Stimulated activated CD4-positive, alpha-beta T cell treated with anti-CD3 and anti-CD28 coated beads, TNF-alpha, amount 100 ng/mL, for 4 hours (primary cell): ENCODE measurements around the gene DYSF.

Experiments
- DNase-seq, 3 experiments: peaks; one replicate each; pipeline ENCODE4 v3.0.0-alpha.2; 2020; ENCODE audit warnings: low read depth in 3 of 3

Gene DYSF

DNA sequence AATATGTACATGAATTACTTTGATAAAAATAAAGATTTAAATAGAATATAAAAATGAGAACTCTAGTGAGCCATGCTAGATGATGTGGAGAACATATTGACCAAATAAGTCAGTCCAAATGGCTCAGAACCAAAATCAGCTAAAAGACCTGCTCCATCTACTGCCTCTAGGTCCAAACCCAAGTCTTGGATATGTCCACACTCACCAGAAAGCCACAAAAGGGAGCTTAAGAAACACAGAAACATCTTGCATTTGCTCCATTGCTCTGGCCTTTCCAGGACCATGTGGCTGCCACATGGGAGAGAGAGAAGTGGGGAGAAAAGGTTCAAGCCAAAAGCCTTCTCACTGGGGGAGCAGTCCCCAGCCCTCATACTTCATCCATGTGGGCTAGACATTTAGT is 272.5 kb downstream of the DYSF start:
- no peak for DNase-seq

DNA sequence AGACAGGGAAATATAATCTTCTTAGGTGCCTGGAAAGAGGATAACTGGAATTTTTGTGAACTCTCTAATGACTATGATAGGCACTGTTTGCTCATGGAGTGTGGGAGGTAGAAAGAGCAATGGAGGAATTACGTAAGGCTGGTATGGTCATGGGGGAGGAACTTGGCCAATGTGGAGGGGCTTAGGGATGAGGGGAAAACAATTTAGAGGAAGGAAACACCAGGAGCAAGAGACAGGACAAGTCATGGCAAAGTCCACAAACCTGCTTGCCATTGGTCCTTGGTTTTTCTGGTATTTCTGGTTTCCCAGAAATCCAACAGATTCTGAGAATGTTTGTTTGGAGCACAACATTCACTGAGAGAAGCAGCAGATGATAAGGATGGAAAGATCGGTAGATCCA is 274.2 kb downstream of the DYSF start:
- no peak for DNase-seq

DNA sequence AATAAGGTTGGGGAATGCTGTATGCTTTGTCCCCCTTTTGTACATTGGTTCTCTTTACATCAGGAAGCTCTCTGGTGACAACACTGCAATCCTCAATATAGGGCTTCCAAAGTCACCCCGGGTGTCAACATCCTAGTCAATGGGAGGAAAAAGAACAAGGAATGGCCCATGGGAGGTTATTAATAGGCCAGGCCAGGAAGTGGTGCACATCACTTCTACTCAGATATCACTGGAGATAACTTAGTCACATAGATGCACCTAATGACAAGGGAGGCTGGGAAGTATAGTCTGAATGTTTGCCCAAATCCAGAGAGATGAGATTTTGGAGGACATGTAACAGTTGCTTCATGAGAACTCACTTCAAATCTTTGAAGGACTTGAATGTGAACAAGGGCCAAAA is 274.7 kb downstream of the DYSF start:
- DNase-seq = no peak

DNA sequence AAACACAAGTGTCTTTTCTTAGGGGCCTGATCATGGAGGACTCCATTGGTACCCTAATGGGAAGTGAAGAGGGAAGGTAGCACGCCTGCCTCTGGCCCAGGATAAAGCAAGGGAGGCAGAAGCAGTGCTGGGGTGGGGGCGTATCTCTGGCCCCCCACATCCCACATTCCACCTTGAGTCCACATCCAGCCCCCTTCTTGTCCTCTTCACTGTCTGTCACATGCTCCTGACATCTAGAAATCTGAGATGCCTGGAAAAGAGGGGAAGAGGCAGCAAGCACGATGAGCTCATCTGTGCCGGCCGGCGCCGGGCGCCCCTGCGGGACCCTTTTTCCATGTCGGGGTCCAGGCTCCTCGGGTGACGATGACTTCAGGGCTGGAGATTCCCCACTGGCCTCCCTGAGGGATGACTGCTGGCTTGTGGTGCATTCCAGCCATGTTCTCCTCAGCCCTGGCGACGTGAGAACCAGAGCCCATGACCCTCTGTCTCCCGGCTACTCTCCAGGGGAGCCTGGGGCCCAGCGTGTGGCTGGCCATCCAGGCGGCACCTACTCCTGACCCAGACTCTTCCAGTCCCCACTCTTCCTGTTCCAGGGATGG is 277.5 kb downstream of the DYSF start:
- DNase-seq = no peak

DNA sequence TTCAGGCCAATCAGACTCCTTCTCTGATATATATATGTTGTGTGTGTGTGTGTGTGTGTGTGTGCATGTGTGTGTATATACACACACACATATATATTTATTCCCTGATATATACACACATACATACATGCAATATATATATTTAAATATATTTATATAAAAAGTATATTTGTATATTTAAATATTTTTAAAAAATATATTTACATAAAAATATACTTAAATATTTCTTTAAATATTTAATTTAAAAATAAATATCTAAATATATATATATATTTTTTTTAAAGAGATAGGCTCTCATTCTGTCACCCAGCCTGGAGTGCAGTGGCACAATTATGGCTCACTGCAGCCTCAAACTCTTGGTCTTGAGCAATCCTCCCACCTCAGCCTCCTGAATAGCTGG is 281.3 kb downstream of the DYSF start:
- DNase-seq = no peak

DNA sequence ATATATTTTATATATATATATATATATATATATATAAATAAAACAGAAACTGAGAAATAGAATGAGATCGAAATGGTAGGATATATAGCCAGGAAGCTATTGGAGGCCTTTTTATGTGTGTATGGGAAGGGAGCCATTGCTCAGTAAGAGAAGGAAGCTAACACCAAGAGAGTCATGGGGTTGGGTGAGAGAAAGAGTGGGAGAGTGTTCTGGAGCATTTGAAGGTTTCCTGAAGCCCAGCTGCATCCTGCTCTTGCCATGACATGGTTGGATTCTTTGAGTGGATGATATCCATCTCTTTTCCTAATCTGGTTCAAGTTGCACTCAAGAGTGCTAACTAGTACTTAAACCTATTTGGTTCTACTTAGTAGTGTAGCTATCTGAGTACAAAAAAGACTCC is 282.3 kb downstream of the DYSF start:
- DNase-seq = no peak
